ENCODE data around the gene KRTAP9-8. TPM values are rescaled to one million over a fixed set of nuclear protein-coding genes. Genes with fewer than 3 reads are reported as not detected.
"Not testable (repeated sequence)": the region's sequence is repeated elsewhere in the genome, so short reads cannot be mapped to it uniquely, and the experiment has no call there.

Gene KRTAP9-8
- total RNA-seq, 1 donor from 2014 or later, result not detected

- TF ChIP-seq CTCF (conservative IDR thresholded peaks at IDR 0.05; ENCODE audit: low read depth, low read length), result no peak
- H3K4me3 ChIP-seq (ENCODE audit: low read depth, low read length), result no peak within 1 kb of the TSS
- no peak for DNase-seq (ENCODE audit: low read depth)
Observed at GRCh38 chr17:41265078-41265477, 27.3 kb downstream of the KRTAP9-8 start, which contains the start of gene KRTAP9-6. Gene KRTAP9-6 (plus strand): TSS chr17:41265378. CDS start chr17:41265378, 0 bp downstream.

GRCh38 chr17:41267711-41268110 lies 29.9 kb downstream of the KRTAP9-8 start:
- no peak overlapping the region for H3K4me3 ChIP-seq (ENCODE audit: low read depth, low read length)
- DNase-seq (ENCODE audit: low read depth), result no peak
- no peak for TF ChIP-seq CTCF (conservative IDR thresholded peaks at IDR 0.05; ENCODE audit: low read depth, low read length)

GRCh38 chr17:41271323-41271722 lies 33.5 kb downstream of the KRTAP9-8 start:
- H3K4me3 ChIP-seq (ENCODE audit: low read depth, low read length); DNase-seq (ENCODE audit: low read depth): not testable (repeated sequence)

GRCh38 chr17:41271858-41272257 lies 34.1 kb downstream of the KRTAP9-8 start:
- DNase-seq (ENCODE audit: low read depth), result no peak
- no peak for TF ChIP-seq CTCF (conservative IDR thresholded peaks at IDR 0.05; ENCODE audit: low read depth, low read length)
- no peak overlapping the region for H3K4me3 ChIP-seq (ENCODE audit: low read depth, low read length)

- DNase-seq (ENCODE audit: low read depth); H3K4me3 ChIP-seq (ENCODE audit: low read depth, low read length): not testable (repeated sequence)
Observed at GRCh38 chr17:41275648-41276190, 37.9 kb downstream of the KRTAP9-8 start, which contains the start of gene KRTAP9-7. Gene KRTAP9-7 (plus strand): TSS chr17:41275698. CDS start chr17:41275698, 0 bp downstream.

GRCh38 chr17:41278176-41278955 lies 40.6 kb downstream of the KRTAP9-8 start:
- H3K4me3 ChIP-seq (ENCODE audit: low read depth, low read length), result no peak overlapping the region
- no peak for DNase-seq (ENCODE audit: low read depth)
- TF ChIP-seq CTCF (conservative IDR thresholded peaks at IDR 0.05; ENCODE audit: low read depth, low read length), result no peak

GRCh38 chr17:41284043-41284442 lies 46.2 kb downstream of the KRTAP9-8 start:
- H3K4me3 ChIP-seq (ENCODE audit: low read depth, low read length), result no peak overlapping the region
- DNase-seq (ENCODE audit: low read depth), result no peak
- no peak for TF ChIP-seq CTCF (conservative IDR thresholded peaks at IDR 0.05; ENCODE audit: low read depth, low read length)

- DNase-seq (ENCODE audit: low read depth), result no peak
- TF ChIP-seq CTCF (conservative IDR thresholded peaks at IDR 0.05; ENCODE audit: low read depth, low read length), result no peak
- no peak overlapping the region for H3K4me3 ChIP-seq (ENCODE audit: low read depth, low read length)
Observed at GRCh38 chr17:41284546-41284945, 46.7 kb downstream of the KRTAP9-8 start.
